Measurements from ENCODE around the gene NECTIN1.

Gene NECTIN1

GRCh38 chr11:119680541-119681360 lies 48.2 kb downstream of the NECTIN1 start:
- TF ChIP-seq POLR2A (IDR thresholded peaks at IDR 0.05; ENCODE audit: low read length) (no peak), GATA1 (IDR thresholded peaks at IDR 0.05; ENCODE audit: low read depth, low read length) (no peak)
- DNase-seq: no peak

- no peak for DNase-seq
- TF ChIP-seq POLR2A (IDR thresholded peaks at IDR 0.05; ENCODE audit: low read length) (no peak), GATA1 (IDR thresholded peaks at IDR 0.05; ENCODE audit: low read depth, low read length) (no peak)
These were observed 49.7 kb downstream of the NECTIN1 start for GRCh38 chr11:119679346-119679745.

- DNase-seq: no peak
- TF ChIP-seq GATA1 (IDR thresholded peaks at IDR 0.05; ENCODE audit: low read depth, low read length) (no peak), POLR2A (IDR thresholded peaks at IDR 0.05; ENCODE audit: low read length) (no peak)
These were observed 50.6 kb downstream of the NECTIN1 start for GRCh38 chr11:119678351-119678750.

GRCh38 chr11:119677840-119678239 lies 51.2 kb downstream of the NECTIN1 start:
- no peak for DNase-seq
- TF ChIP-seq GATA1 (IDR thresholded peaks at IDR 0.05; ENCODE audit: low read depth, low read length) (no peak), POLR2A (IDR thresholded peaks at IDR 0.05; ENCODE audit: low read length) (no peak)

GRCh38 chr11:119676461-119677020 lies 52.5 kb downstream of the NECTIN1 start:
- TF ChIP-seq POLR2A (IDR thresholded peaks at IDR 0.05; ENCODE audit: low read length): no peak
- no peak for TF ChIP-seq GATA1 (IDR thresholded peaks at IDR 0.05; ENCODE audit: low read depth, low read length)
- no peak for DNase-seq

- TF ChIP-seq GATA1 (IDR thresholded peaks at IDR 0.05; ENCODE audit: low read depth, low read length) (no peak), POLR2A (IDR thresholded peaks at IDR 0.05; ENCODE audit: low read length) (no peak)
- DNase-seq: no peak
These were observed 55.2 kb downstream of the NECTIN1 start for GRCh38 chr11:119673759-119674336.

- no peak for DNase-seq
- TF ChIP-seq POLR2A (IDR thresholded peaks at IDR 0.05; ENCODE audit: low read length): no peak
- no peak for TF ChIP-seq GATA1 (IDR thresholded peaks at IDR 0.05; ENCODE audit: low read depth, low read length)
These were observed 55.8 kb downstream of the NECTIN1 start for GRCh38 chr11:119673052-119673758.

GRCh38 chr11:119672597-119672996 lies 56.4 kb downstream of the NECTIN1 start:
- no peak for DNase-seq
- TF ChIP-seq POLR2A (IDR thresholded peaks at IDR 0.05; ENCODE audit: low read length) (no peak), GATA1 (IDR thresholded peaks at IDR 0.05; ENCODE audit: low read depth, low read length) (no peak)

GRCh38 chr11:119671561-119672015 lies 57.4 kb downstream of the NECTIN1 start:
- DNase-seq: no peak
- TF ChIP-seq GATA1 (IDR thresholded peaks at IDR 0.05; ENCODE audit: low read depth, low read length) (no peak), POLR2A (IDR thresholded peaks at IDR 0.05; ENCODE audit: low read length) (no peak)

- TF ChIP-seq GATA1 (IDR thresholded peaks at IDR 0.05; ENCODE audit: low read depth, low read length) (no peak), POLR2A (IDR thresholded peaks at IDR 0.05; ENCODE audit: low read length) (no peak)
- no peak for DNase-seq
These were observed 57.9 kb downstream of the NECTIN1 start for GRCh38 chr11:119671051-119671450.

GRCh38 chr11:119669487-119669886 lies 59.5 kb downstream of the NECTIN1 start:
- DNase-seq: no peak
- TF ChIP-seq GATA1 (IDR thresholded peaks at IDR 0.05; ENCODE audit: low read depth, low read length) (no peak), POLR2A (IDR thresholded peaks at IDR 0.05; ENCODE audit: low read length) (no peak)

- DNase-seq: no peak
- TF ChIP-seq POLR2A (IDR thresholded peaks at IDR 0.05; ENCODE audit: low read length) (no peak), GATA1 (IDR thresholded peaks at IDR 0.05; ENCODE audit: low read depth, low read length) (no peak)
These were observed 60.3 kb downstream of the NECTIN1 start for GRCh38 chr11:119668676-119669075.

GRCh38 chr11:119666463-119667131 lies 62.4 kb downstream of the NECTIN1 start:
- peak; percentile 55 to 73 for DNase-seq
- TF ChIP-seq GATA1 (IDR thresholded peaks at IDR 0.05; ENCODE audit: low read depth, low read length): no peak
- TF ChIP-seq POLR2A (IDR thresholded peaks at IDR 0.05; ENCODE audit: low read length): no peak
